ENCODE measurements around the gene CHCHD6.

DNA sequence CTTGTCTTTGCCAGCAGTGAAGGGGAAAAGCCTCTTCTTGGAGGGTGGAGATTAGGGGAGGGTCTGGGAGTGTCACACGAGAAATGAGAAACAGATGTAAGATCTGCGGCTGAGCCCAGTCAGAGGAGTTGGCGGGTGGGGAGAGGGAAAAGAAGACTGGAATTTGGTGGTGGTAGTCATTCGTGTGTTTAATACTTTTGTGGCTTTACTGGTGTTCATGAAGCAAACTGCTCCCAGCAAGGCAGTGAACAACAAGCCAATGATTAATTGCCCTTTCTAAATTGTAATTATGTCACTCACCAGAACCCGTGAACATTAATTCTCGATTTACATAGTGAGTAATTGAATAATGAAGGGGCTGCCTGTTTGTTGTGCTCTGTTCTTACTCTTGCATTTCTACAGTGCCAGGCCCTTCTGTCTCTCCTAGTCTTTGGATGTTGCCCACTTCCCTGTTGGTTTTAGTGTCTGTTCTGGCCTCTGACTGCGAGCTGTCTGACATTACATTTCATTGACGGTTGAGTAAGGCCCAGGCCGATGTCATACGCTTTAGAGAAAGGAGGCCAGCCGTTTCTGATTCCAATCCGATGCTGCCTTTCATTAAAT lies 78.0 kb downstream of the CHCHD6 start:
- TF ChIP-seq, protein P1, sequence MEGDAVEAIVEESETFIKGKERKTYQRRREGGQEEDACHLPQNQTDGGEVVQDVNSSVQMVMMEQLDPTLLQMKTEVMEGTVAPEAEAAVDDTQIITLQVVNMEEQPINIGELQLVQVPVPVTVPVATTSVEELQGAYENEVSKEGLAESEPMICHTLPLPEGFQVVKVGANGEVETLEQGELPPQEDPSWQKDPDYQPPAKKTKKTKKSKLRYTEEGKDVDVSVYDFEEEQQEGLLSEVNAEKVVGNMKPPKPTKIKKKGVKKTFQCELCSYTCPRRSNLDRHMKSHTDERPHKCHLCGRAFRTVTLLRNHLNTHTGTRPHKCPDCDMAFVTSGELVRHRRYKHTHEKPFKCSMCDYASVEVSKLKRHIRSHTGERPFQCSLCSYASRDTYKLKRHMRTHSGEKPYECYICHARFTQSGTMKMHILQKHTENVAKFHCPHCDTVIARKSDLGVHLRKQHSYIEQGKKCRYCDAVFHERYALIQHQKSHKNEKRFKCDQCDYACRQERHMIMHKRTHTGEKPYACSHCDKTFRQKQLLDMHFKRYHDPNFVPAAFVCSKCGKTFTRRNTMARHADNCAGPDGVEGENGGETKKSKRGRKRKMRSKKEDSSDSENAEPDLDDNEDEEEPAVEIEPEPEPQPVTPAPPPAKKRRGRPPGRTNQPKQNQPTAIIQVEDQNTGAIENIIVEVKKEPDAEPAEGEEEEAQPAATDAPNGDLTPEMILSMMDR (conservative IDR thresholded peaks at IDR 0.05; ENCODE audit: low read depth, low read length) = no peak
- TF ChIP-seq EZH2 (IDR thresholded peaks at IDR 0.05; ENCODE audit: low read length, unreplicated experiment) = no peak

Measured in PC-3 (cell line).